BE2C (cell line): ENCODE measurements around the gene DMAC2. TPM values are rescaled to one million over a fixed set of nuclear protein-coding genes. Genes with fewer than 3 reads are reported as not detected.
"Not testable (repeated sequence)": the region's sequence is repeated elsewhere in the genome, so short reads cannot be mapped to it uniquely, and the experiment has no call there.

Experiments used
- DNase-seq: peaks from one replicate; pipeline ENCODE4 v3.0.0-alpha.2; 2020
- H3K27me3 ChIP-seq: fragments of 250-450 bp; sonication (Bioruptor Pico); 2 replicates; pipeline ENCODE4 v1.5.1; 2020; ENCODE audit warnings: mild to moderate bottlenecking
- H3K36me3 ChIP-seq: fragments of 250-450 bp; sonication (Bioruptor Pico); 2 replicates; pipeline ENCODE4 v1.5.1; 2020; ENCODE audit warnings: mild to moderate bottlenecking
- H3K4me1 ChIP-seq: fragments of 250-450 bp; sonication (Bioruptor Pico); 2 replicates; pipeline ENCODE4 v1.5.1; 2020
- H3K4me3 ChIP-seq: 2 replicates; pipeline ENCODE4 v1.5.1; 2011; ENCODE audit warnings: low read depth, low read length
- H3K9me3 ChIP-seq: fragments of 250-450 bp; sonication (Bioruptor Pico); 2 replicates; pipeline ENCODE4 v1.5.1; 2020
- polyA plus RNA-seq: library from polyadenylated mRNA; unstranded; fragments of >200 nt; gene quantifications from one replicate; pipeline ENCODE4 v1.2.1, GENCODE V29; 2012; ENCODE audit warnings: low read depth, missing spikeins; ENCODE audit not compliant: insufficient read length, insufficient read depth
- TF ChIP-seq, protein P1 (sequence below): IDR thresholded peaks from 2 replicates; pipeline ENCODE4 v1.5.1; 2012; ENCODE audit warnings: mild to moderate bottlenecking, low read depth, low read length

The DMAC2 gene
- 144 TPM for polyA plus RNA-seq

- DNase-seq = peak; percentile 96
- H3K9me3 ChIP-seq = no peaks in the 10 kb centered on the region
- H3K36me3 ChIP-seq = peaks cover 7% of the 10 kb centered on the region
- H3K4me3 ChIP-seq = peak within 1 kb of the TSS; percentile 94
- TF ChIP-seq, protein P1, sequence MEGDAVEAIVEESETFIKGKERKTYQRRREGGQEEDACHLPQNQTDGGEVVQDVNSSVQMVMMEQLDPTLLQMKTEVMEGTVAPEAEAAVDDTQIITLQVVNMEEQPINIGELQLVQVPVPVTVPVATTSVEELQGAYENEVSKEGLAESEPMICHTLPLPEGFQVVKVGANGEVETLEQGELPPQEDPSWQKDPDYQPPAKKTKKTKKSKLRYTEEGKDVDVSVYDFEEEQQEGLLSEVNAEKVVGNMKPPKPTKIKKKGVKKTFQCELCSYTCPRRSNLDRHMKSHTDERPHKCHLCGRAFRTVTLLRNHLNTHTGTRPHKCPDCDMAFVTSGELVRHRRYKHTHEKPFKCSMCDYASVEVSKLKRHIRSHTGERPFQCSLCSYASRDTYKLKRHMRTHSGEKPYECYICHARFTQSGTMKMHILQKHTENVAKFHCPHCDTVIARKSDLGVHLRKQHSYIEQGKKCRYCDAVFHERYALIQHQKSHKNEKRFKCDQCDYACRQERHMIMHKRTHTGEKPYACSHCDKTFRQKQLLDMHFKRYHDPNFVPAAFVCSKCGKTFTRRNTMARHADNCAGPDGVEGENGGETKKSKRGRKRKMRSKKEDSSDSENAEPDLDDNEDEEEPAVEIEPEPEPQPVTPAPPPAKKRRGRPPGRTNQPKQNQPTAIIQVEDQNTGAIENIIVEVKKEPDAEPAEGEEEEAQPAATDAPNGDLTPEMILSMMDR = peak; percentile 57
- H3K27me3 ChIP-seq = peaks cover 7% of the 10 kb centered on the region; the same call in 1 of the 2 replicates
- no peaks in the 10 kb centered on the region for H3K4me1 ChIP-seq
Observed at GRCh38 chr19:41439441-41440222, at the start of gene DMAC2. Gene DMAC2 (minus strand): TSS chr19:41439912. CDS start chr19:41439899, 13 bp downstream.

GRCh38 chr19:41486953-41487352, 47.2 kb upstream of the DMAC2 start:
- not testable (repeated sequence) for H3K36me3 ChIP-seq, H3K9me3 ChIP-seq, H3K4me3 ChIP-seq, H3K4me1 ChIP-seq, DNase-seq
- H3K27me3 ChIP-seq = peaks cover 39% of the 10 kb centered on the region

- DNase-seq = no peak
- Histone ChIP-seq H3K36me3 (no peaks in the 10 kb centered on the region), H3K4me1 (no peaks in the 10 kb centered on the region), H3K4me3 (no peak overlapping the region), H3K27me3 (peaks cover 44% of the 10 kb centered on the region), H3K9me3 (no peaks in the 10 kb centered on the region)
- TF ChIP-seq, protein P1 = no peak
Observed at GRCh38 chr19:41484822-41485221, 45.1 kb upstream of the DMAC2 start.

- no peaks in the 10 kb centered on the region for H3K36me3 ChIP-seq
- no peaks in the 10 kb centered on the region for H3K4me1 ChIP-seq
- no peak for DNase-seq
- H3K4me3 ChIP-seq = no peak overlapping the region
- peaks cover 52% of the 10 kb centered on the region for H3K27me3 ChIP-seq
- H3K9me3 ChIP-seq = no peaks in the 10 kb centered on the region; the same call in 1 of the 2 replicates
- TF ChIP-seq, protein P1 = no peak
Observed at GRCh38 chr19:41480336-41480735, 40.6 kb upstream of the DMAC2 start.

DNA sequence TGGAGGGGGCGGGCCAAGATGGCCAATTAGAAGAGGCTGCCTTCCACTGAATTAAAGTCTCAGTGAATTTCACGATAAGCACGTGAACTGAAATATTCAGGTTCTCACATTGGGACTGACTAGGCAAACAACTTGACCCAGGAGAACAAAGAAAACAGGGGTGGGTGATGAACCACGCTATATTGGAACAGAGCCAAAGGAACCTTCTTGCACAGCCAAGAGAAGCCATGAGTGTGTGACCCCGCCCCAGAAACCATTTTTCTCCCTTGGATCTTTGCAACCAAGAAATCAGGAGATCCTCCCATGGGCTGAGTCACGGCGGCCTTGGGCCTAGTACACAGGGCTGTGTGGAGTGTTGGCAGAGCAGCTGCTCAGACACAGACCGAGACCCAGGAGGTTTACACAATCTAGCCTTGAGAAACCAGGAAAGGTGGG, 40.1 kb upstream of the DMAC2 start:
- no peaks in the 10 kb centered on the region; the same call in 1 of the 2 replicates for H3K9me3 ChIP-seq
- no peaks in the 10 kb centered on the region for H3K36me3 ChIP-seq
- TF ChIP-seq, protein P1 = no peak
- no peak overlapping the region for H3K4me3 ChIP-seq
- H3K4me1 ChIP-seq = no peaks in the 10 kb centered on the region
- DNase-seq = no peak
- peaks cover 52% of the 10 kb centered on the region for H3K27me3 ChIP-seq

GRCh38 chr19:41478875-41479756, 39.4 kb upstream of the DMAC2 start:
- Histone ChIP-seq H3K9me3 (no peaks in the 10 kb centered on the region; the same call in 1 of the 2 replicates), H3K27me3 (peaks cover 51% of the 10 kb centered on the region), H3K4me1 (no peaks in the 10 kb centered on the region)

More at GRCh38 chr19:41478875-41479756, 39.4 kb upstream of the DMAC2 start:
- H3K4me3 ChIP-seq = no peak overlapping the region; the same call in 1 of the 2 replicates
- no peak for DNase-seq
- TF ChIP-seq, protein P1 = no peak
- H3K36me3 ChIP-seq = no peaks in the 10 kb centered on the region
